Gastrocnemius medialis (tissue), 4 donors: ENCODE results near the gene CCDC86.

Experiments
- CTCF ChIP-seq, 5 experiments: fragments of 450-650 bp in 3 of 5; fragments of 200-600 bp in 2 of 5; sonication (generic) in 2 of 5; IDR thresholded peaks in 4 of 5; conservative IDR thresholded peaks in 1 of 5; 1 replicate in 4 of 5; 2 replicates in 1 of 5; pipeline ENCODE4 v1.5.1; 2016 to 2019; ENCODE audit warnings: antibody characterized with exemption in 5 of 5, mild to moderate bottlenecking in 3 of 5, moderate library complexity in 3 of 5
- POLR2A ChIP-seq, 2 donors: fragments of 450-650 bp; IDR thresholded peaks; one replicate each; pipeline ENCODE4 v1.6.1; 2017; ENCODE audit warnings: antibody characterized with exemption in 2 of 2, mild to moderate bottlenecking in 2 of 2, moderate library complexity in 2 of 2

- TF ChIP-seq CTCF (IDR thresholded peaks at IDR 0.05 in 4 of 5, conservative IDR thresholded peaks at IDR 0.05 in 1 of 5) (peak in 1 of 5 experiments; percentile 13), POLR2A (IDR thresholded peaks at IDR 0.05) (no peak)
Observed at GRCh38 chr11:60871378-60872061, 29.6 kb downstream of the CCDC86 start.
